Thymus (tissue), 11 donors: Measurements from ENCODE around the gene SLC4A1AP. TPM values are rescaled to one million over a fixed set of nuclear protein-coding genes. Genes with fewer than 3 reads are reported as not detected.

Source experiments
- DNase-seq, 9 donors: peaks; one replicate each; pipeline ENCODE4 v3.0.0-alpha.2; 2013; ENCODE audit warnings: low spot score in 9 of 9, low read depth in 6 of 9, missing footprints in 1 of 9
- H3K27ac ChIP-seq, 2 donors: one replicate each; pipeline ENCODE4 v1.5.1; 2013; ENCODE audit warnings: control low read depth in 1 of 2, low read depth in 1 of 2, low read length in 1 of 2, mild to moderate bottlenecking in 1 of 2, moderate library complexity in 1 of 2
- H3K27me3 ChIP-seq, 2 donors: one replicate each; pipeline ENCODE4 v1.5.1; 2013; ENCODE audit warnings: low read length in 1 of 2; ENCODE audit not compliant: control insufficient read depth in 2 of 2, insufficient read depth in 1 of 2
- H3K36me3 ChIP-seq, 2 donors: one replicate each; pipeline ENCODE4 v1.5.1; 2013; ENCODE audit warnings: low read length in 1 of 2, mild to moderate bottlenecking in 1 of 2, moderate library complexity in 1 of 2; ENCODE audit not compliant: control insufficient read depth in 2 of 2, insufficient read depth in 2 of 2
- H3K4me1 ChIP-seq, 2 donors: one replicate each; pipeline ENCODE4 v1.5.1; 2013; ENCODE audit warnings: low read length in 2 of 2; ENCODE audit not compliant: control insufficient read depth in 2 of 2, insufficient read depth in 2 of 2
- H3K4me3 ChIP-seq, 2 donors: one replicate each; pipeline ENCODE4 v1.5.1; 2013; ENCODE audit warnings: low read length in 2 of 2, control low read depth in 1 of 2, mild to moderate bottlenecking in 1 of 2
- H3K9me3 ChIP-seq, 2 donors: one replicate each; pipeline ENCODE4 v1.5.1; 2013; ENCODE audit warnings: low read length in 1 of 2, mild to moderate bottlenecking in 1 of 2; ENCODE audit not compliant: control insufficient read depth in 2 of 2, insufficient read depth in 1 of 2
- WGBS: extraction: QIAGEN DNeasy Blood & Tissue Kit; methylation state at CpG from one replicate; pipeline ENCODE4 v1.1.7; 2013; 5-methylcytosine and 5-hydroxymethylcytosine counted together
- polyA plus RNA-seq: library from polyadenylated mRNA; stranded (reverse); fragments of 200-250 nt; gene quantifications from one replicate; pipeline ENCODE4 v1.2.3, GENCODE V29; 2013
- total RNA-seq: library from RNA; stranded (reverse); fragments of 120-200 nt; gene quantifications from one replicate; pipeline ENCODE4 v1.2.4, GENCODE V29; 2013
- donor health status: healthy.

SLC4A1AP gene
- total and polyA plus RNA-seq, 2 donors = 21.7 to 27.1 TPM

GRCh38 chr2:27645197-27645596 lies 18.5 kb upstream of the SLC4A1AP start:
- Histone ChIP-seq H3K4me1 (no peaks in the 10 kb centered on the region), H3K36me3 (peaks cover 48 to 73% of the 10 kb centered on the region in 2 donors), H3K4me3 (no peak overlapping the region), H3K9me3 (no peaks in the 10 kb centered on the region), H3K27me3 (no peaks in the 10 kb centered on the region), H3K27ac (no peak overlapping the region)
- no peak for DNase-seq

GRCh38 chr2:27647289-27647688 lies 16.4 kb upstream of the SLC4A1AP start:
- Histone ChIP-seq H3K36me3 (peaks cover 45 to 72% of the 10 kb centered on the region in 2 donors), H3K27ac (no peak overlapping the region), H3K27me3 (no peaks in the 10 kb centered on the region), H3K4me3 (no peak overlapping the region), H3K4me1 (no peaks in the 10 kb centered on the region), H3K9me3 (no peaks in the 10 kb centered on the region)
- DNase-seq = no peak

- WGBS = 99% methylated on average over 4 of the region's 4 CpGs
Observed at GRCh38 chr2:27647737-27648136, 16.0 kb upstream of the SLC4A1AP start.

DNA sequence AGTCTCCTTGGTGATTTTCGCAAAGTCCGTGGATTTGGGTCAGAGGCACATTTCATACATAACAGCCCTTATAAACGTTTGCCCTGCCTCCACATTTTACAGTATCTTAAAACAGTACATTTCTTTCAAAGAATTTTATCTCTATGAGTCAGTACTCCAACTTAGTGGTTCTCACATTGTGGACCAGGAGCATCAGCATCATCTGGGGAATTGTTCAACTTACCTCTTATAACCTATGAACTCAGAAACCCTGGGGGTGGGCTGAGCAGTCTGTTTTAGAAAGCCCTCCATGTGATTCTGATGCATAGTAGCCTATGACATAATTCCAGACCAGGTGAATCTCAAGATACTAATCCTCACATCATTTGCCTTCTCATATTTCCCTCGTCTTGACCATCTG lies 12.6 kb upstream of the SLC4A1AP start:
- no peaks in the 10 kb centered on the region for H3K27me3 ChIP-seq
- H3K9me3 ChIP-seq = no peaks in the 10 kb centered on the region
- H3K27ac ChIP-seq = no peak overlapping the region
- 96% methylated on average over 4 of the region's 4 CpGs for WGBS
- H3K4me1 ChIP-seq = no peaks in the 10 kb centered on the region
- no peak for DNase-seq
- no peak overlapping the region for H3K4me3 ChIP-seq
- H3K36me3 ChIP-seq = peaks cover 65 to 91% of the 10 kb centered on the region in 2 donors

More at GRCh38 chr2:27647737-27648136, 16.0 kb upstream of the SLC4A1AP start:
- no peak for DNase-seq
- no peaks in the 10 kb centered on the region for H3K9me3 ChIP-seq
- H3K27me3 ChIP-seq = no peaks in the 10 kb centered on the region
- no peak overlapping the region for H3K27ac ChIP-seq
- H3K4me1 ChIP-seq = no peaks in the 10 kb centered on the region
- peaks cover 48 to 74% of the 10 kb centered on the region in 2 donors for H3K36me3 ChIP-seq
- no peak overlapping the region for H3K4me3 ChIP-seq

- Histone ChIP-seq H3K27ac (no peak overlapping the region), H3K9me3 (no peaks in the 10 kb centered on the region), H3K36me3 (peaks cover 67 to 93% of the 10 kb centered on the region in 2 donors), H3K27me3 (no peaks in the 10 kb centered on the region), H3K4me3 (no peak overlapping the region), H3K4me1 (no peaks in the 10 kb centered on the region)
- DNase-seq = no peak
Observed at GRCh38 chr2:27652341-27652740, 11.3 kb upstream of the SLC4A1AP start.

DNA sequence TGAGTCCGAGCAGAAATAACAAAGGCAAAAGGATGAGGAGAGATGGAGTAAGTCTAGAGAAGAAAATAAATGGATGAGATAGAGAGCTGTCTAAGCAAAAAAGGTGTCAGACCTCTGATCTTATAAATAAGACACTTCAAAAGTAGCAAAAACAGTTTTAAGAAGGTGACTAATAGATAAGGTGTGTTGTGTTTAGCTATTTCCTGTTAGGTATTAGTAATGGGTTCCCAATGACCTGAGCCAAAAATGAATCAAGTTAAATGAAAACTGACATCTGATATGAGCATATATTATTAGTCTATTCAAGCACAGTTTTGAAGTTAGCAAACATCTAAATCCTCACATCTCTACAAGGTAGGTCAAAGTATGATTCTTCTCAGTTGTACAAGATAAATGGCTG lies 10.9 kb upstream of the SLC4A1AP start:
- H3K9me3 ChIP-seq = no peaks in the 10 kb centered on the region
- H3K4me1 ChIP-seq = no peaks in the 10 kb centered on the region
- DNase-seq = no peak
- H3K27me3 ChIP-seq = no peaks in the 10 kb centered on the region
- no peak overlapping the region for H3K27ac ChIP-seq
- H3K4me3 ChIP-seq = no peak overlapping the region
- peaks cover 66 to 93% of the 10 kb centered on the region in 2 donors for H3K36me3 ChIP-seq
- WGBS = 99% methylated on average over 1 of the region's 1 CpG

- Histone ChIP-seq H3K27me3 (no peaks in the 10 kb centered on the region), H3K9me3 (no peaks in the 10 kb centered on the region), H3K4me1 (no peaks in the 10 kb centered on the region), H3K4me3 (no peak overlapping the region), H3K36me3 (peaks cover 61 to 88% of the 10 kb centered on the region in 2 donors), H3K27ac (no peak overlapping the region)
- DNase-seq = no peak
- 96% methylated on average over 2 of the region's 2 CpGs for WGBS
Observed at GRCh38 chr2:27653397-27653796, 10.3 kb upstream of the SLC4A1AP start.

GRCh38 chr2:27655155-27655951 lies 8.3 kb upstream of the SLC4A1AP start:
- H3K9me3 ChIP-seq = no peaks in the 10 kb centered on the region
- no peak for DNase-seq

DNA sequence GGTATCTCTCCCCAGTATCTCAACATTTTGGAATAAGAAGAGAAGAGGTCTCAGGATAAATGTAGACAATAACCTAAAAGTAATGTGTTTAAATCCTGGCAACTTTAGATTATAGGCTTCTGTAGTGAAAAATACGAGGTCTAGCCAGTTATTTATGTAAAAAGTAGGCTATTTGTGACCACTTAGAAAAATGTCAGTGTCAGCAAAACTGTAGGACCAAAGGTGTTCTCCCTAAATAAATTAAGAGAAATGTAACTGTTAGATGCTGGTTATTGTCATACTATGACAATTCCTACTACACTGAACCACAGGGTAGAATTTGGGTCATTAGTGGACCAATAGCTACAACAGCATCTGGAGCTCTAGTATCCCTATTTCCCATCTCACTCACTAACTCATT lies 2.3 kb upstream of the SLC4A1AP start:
- Histone ChIP-seq H3K36me3 (peaks cover 20 to 46% of the 10 kb centered on the region in 2 donors), H3K27me3 (no peaks in the 10 kb centered on the region), H3K4me3 (no peak overlapping the region), H3K4me1 (peaks cover 15 to 17% of the 10 kb centered on the region in 2 donors), H3K27ac (no peak overlapping the region), H3K9me3 (peaks cover 0 to 9% of the 10 kb centered on the region in 2 donors)
- DNase-seq = no peak
- 97% methylated on average over 1 of the region's 1 CpG for WGBS

More at GRCh38 chr2:27655155-27655951, 8.3 kb upstream of the SLC4A1AP start:
- Histone ChIP-seq H3K36me3 (peaks cover 55 to 87% of the 10 kb centered on the region in 2 donors), H3K4me3 (no peak overlapping the region), H3K27ac (peak overlapping the region in 1 of 2 donors; percentile 1), H3K27me3 (no peaks in the 10 kb centered on the region), H3K4me1 (no peaks in the 10 kb centered on the region)
- 96% methylated on average over 7 of the region's 7 CpGs for WGBS
